Activated CD4-positive, alpha-beta T cell treated with anti-CD3 and anti-CD28 coated beads, Interleukin-2, amount 50 U/mL, for 24 hours (primary cell): Measurements from ENCODE around the gene AXIN1.
"Not testable (repeated sequence)": the region's sequence is repeated elsewhere in the genome, so short reads cannot be mapped to it uniquely, and the experiment has no call there.

Experiments used
- DNase-seq, 2 donors: peaks; one replicate each; pipeline ENCODE4 v3.0.0-alpha.2; 2020; ENCODE audit warnings: low read depth in 1 of 2, low spot score in 1 of 2

Gene AXIN1, protein sequence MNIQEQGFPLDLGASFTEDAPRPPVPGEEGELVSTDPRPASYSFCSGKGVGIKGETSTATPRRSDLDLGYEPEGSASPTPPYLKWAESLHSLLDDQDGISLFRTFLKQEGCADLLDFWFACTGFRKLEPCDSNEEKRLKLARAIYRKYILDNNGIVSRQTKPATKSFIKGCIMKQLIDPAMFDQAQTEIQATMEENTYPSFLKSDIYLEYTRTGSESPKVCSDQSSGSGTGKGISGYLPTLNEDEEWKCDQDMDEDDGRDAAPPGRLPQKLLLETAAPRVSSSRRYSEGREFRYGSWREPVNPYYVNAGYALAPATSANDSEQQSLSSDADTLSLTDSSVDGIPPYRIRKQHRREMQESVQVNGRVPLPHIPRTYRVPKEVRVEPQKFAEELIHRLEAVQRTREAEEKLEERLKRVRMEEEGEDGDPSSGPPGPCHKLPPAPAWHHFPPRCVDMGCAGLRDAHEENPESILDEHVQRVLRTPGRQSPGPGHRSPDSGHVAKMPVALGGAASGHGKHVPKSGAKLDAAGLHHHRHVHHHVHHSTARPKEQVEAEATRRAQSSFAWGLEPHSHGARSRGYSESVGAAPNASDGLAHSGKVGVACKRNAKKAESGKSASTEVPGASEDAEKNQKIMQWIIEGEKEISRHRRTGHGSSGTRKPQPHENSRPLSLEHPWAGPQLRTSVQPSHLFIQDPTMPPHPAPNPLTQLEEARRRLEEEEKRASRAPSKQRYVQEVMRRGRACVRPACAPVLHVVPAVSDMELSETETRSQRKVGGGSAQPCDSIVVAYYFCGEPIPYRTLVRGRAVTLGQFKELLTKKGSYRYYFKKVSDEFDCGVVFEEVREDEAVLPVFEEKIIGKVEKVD

DNA sequence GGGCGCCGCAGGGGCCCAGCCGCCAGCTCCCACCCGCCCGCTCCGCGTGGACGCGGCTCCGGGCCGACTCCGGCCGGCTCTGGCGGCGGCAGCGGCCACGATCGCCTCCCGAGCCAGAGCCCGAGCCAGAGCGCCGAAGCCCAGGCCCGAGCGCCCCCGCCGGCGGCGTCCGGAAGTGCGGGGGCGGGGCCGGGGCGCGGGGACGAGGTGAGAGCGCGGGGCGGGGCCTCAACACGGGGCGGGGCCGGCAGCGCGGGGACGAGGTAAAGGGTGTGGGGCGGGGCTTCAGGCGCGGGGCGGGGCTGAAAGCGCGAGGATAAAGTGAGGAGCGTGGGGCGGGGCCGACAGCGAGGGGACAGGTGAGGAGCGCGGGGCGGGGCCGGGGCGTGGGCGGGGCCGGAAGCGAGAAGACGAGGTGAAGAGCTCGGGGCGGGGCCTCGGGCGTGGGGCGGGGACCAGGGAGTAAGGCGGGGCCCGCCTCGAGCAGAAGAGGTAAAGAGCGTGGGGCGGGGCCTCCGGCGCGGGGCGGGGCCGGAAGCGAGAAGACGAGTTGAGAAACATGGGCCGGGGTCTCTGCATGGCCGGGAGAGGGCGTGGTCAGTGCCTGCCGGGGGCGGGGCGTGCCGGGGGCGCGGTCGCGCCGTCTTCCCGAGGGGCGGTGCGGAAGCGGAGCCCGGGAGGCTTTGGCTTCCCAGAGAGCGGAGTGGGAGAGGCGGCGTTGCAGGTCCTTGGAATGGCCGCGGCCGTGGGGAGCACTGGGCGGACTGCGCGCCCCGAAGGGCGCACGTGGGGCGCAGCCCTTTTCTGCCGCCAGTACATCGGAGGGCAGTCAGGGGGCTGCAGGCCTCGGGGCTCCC, at the start of gene AXIN1:
Gene AXIN1, minus strand, starts transcription at position 177 of the 857 bp plus-strand sequence. CDS start 5,698 bp downstream, outside the sequence.
- peak; percentile 100 for DNase-seq

DNA sequence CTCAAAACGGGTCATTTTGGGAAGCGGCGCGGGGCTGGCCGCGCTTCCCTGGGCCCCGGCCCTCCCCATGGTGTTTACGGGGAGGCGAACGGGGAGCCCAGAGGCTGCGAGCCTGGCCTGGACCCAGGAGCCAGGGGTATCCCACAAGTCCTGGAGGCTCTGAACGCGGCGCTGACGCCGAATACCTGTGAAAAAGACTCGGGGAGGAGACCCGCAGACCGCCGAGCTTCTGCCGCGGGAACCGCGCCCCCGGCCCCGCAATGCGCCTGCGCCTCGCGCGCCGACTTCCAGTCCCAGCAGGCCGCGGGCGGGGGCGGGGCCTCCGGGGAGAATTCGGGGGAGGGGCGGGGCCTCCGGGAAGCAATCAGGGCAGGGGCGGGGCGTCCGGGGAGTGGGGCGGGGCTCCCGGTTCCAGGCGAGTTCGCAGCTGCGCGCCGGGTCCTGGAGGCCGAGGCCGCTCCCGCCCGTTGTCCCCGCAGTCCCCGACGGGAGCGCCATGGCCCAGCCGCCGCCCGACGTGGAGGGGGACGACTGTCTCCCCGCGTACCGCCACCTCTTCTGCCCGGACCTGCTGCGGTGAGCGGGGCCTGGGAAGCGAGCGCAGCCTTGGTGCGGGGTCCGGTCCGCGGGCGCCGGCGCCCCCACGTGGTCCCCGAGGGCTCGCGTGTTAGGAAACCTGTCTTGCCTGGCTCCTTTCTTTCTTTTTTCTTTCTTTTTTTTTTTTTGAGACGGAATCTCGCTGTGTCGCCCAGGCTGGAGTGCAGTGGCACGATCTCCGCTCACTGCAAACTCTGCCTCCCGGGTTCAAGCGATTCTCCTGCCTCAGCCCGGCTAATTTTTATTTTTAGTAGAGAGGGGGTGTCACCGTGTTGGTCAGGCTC, 49.2 kb upstream of the AXIN1 start, which contains the start of gene DECR2:
Gene DECR2, plus strand, starts transcription at position 418 of the 881 bp plus-strand sequence. Its CDS starts 79 bp downstream, at position 497.
- DNase-seq, result peak; percentile 97 to 99

DNA sequence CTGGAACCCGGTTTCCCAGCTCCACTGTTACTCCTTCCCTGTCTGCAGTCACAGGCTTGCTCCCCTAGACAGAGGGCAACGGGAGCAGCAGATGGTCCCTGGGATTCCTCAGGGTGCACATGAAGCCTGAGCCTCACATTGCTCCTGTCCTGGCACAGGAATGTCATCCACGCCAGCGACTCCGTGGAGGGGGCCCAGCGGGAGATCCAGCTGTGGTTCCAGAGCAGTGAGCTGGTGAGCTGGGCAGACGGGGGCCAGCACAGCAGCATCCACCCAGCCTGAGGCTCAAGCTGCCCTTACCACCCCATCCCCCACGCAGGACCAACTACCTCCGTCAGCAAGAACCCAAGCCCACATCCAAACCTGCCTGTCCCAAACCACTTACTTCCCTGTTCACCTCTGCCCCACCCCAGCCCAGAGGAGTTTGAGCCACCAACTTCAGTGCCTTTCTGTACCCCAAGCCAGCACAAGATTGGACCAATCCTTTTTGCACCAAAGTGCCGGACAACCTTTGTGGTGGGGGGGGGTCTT, 47.6 kb upstream of the AXIN1 start:
- no peak for DNase-seq

DNA sequence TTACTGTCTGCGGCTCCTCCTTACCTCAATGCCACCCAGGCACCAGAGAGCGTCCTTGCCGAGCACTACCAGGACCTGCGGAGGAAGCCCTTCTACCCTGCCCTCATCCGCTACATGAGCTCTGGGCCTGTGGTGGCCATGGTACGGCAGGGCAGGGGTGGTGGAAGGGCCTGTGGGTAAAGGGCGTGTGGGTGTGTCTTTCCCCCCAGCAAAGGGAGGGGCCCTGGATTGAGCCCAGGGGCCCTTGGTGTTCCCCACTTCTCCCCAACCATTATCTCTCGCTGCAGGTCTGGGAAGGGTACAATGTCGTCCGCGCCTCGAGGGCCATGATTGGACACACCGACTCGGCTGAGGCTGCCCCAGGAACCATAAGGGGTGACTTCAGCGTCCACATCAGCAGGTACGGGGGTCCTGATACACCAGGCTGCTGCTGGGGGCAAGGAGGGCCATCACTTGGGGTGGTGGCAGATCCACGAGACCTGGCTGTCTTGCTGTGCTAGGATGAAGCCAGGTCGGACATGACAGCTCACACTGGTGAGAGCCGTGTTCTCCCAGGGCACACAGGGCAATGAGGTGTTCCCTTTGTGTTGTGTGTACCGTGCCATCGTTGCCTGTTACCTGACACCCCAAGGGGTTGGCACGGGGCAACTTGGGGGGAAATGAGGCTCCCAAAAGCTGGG, 47.0 kb upstream of the AXIN1 start:
- no peak for DNase-seq

DNA sequence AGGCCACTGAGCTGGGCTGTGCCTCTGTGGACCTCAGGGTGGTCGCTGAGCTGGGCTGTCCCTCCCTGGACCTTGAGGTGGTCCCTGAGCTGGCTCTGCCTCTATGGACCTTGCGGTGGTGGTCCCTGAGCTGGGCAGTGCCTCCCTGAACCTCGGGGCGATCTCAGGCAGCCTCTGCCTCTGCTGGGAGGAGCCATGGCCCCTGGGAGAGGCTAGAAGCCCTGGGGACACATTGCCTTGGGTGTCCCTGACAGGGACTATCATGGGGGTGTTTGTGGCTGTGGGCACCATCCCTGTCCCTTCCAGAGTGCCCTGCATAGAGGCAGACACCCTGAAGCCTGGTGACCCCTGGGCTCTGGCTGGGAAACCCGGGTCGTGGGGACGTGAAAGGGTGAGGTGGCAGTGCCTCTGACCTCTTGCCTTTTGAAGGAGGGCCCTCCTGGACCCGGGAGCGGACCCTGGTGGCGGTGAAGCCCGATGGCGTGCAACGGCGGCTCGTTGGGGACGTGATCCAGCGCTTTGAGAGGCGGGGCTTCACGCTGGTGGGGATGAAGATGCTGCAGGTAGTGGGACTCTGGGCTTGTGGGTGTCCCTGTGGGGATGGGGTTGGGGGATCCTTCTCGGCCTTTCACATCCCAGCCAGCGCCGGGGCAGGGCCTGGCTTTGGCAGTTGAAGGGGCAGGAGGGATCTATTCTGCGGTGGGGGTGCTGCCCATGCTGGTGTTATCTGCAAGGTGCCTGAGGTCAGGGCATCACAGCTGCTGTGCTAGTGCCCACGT, 46.2 kb upstream of the AXIN1 start:
- no peak for DNase-seq

DNA sequence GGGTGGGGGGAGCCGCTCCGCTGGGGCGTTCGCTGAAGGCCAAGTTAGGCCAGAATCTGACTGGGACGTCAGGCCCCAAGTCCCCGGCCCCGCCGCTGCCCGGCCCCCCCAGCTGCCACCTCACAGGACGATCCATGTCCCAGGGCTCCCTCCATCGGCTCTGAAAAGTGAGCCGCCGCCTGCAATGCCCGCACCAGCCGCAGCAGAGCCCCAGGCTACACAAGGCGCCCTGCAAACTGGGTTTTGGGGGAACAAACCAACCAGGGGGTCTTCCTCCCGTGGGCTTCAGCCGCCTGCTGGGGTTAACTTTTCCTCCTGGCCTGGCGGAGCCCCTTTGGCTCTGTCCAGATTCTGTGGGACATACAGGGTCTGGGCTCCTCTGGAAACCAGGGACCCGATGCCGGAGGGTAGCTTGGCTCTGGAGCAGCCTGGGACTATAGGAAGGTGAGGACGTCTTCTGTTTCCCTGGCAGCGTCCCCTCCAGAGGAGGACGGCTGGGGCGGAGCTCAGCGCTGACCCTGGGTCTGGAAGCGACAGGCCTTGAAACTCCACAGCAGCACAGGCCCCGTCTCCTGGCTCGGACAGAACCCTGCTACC, 45.3 kb upstream of the AXIN1 start:
- DNase-seq, result no peak

DNA sequence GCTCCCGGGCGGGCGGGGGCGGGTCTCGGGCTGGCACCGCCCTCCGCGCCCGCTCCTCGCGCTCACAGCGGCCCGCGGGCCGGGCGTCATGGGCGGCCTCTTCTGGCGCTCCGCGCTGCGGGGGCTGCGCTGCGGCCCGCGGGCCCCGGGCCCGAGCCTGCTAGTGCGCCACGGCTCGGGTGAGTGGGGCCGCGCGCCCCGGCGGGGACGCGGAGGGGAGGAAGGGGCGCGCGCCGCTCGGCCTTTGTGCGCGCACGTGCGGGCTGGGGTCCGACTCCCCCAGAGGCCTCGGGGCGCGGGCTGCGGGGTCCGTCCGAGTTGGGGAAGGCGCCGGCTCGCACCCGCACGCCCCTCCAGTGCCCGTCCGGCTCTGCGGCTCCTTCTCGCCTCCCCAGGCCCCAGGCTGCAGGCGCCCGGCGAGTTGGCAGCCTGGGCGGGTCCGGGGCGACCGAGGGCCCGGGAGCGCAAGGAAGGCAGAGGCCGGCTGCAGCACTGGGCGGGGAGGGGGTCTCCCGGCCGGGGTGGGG, 44.7 kb upstream of the AXIN1 start, which contains the start of gene NME4:
Gene NME4, plus strand, starts transcription at position 65 of the 527 bp plus-strand sequence. Its CDS starts 24 bp downstream, at position 89.
- no peak for DNase-seq

DNA sequence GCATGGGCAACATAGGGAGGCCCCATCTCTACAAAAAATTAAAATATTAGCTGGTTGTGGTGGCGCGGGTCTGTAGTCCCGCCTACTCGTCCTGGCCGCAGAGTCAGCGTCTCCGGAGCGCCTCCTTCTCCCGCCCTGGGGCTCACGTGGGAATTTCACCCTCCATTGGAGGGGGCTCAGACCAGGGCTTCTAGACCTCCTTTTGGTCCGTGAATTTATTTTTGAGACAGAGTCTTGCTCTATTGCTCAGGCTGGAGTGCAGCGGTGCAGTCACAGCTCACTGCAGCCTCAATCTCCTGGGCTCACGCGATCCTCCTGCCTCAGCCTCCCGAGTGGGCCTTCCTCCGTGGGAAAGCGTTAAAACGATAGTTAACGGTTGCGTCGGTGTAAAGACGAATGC, 44.1 kb upstream of the AXIN1 start:
- no peak for DNase-seq

DNA sequence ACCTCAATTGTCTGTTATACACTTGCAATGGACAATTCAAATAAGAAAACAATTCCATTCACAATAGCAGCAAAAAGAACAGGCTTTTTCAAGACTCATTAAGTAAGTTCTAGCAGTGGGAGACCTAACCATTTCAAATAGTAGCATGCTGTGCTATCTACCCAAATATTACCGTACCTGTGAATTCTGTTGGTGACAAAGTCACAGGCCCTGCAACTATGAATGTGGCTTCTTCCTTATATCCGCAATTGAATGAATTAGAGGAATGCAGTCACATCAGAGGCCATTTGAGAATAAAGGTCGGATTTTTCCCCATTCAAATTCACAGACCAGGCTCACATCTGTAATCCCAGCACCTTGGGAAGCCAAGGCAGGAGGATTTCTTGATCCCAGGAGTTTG, 43.7 kb upstream of the AXIN1 start:
- DNase-seq, result no peak

DNA sequence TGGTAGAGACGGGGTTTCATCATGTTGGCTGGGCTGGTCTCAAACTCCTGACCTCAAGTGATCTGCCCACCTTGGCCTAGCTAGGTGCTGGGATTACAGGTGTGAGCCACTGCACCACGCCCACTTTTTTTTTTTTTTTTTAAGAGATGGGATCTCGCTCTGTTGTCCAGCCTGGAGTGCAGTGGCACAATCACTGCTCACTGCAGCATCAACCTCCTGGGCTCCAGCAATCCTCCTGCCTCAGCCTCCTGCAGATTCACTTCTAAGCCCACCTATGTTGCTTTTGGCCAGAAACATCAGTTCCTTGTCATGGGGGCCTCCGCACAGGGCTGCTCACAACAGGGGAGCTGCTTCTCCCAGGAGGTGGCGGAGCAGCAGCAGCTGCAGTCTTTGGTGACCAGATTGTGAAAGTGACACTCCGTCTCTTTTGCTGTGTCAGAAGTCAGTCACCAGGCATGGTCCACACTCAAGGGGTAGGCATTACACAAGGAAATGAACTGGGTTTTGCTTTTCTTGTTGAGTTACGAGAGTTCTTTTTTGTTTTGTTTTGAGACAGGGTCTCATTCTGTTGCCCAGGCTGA, 40.0 kb upstream of the AXIN1 start:
- DNase-seq, result no peak

DNA sequence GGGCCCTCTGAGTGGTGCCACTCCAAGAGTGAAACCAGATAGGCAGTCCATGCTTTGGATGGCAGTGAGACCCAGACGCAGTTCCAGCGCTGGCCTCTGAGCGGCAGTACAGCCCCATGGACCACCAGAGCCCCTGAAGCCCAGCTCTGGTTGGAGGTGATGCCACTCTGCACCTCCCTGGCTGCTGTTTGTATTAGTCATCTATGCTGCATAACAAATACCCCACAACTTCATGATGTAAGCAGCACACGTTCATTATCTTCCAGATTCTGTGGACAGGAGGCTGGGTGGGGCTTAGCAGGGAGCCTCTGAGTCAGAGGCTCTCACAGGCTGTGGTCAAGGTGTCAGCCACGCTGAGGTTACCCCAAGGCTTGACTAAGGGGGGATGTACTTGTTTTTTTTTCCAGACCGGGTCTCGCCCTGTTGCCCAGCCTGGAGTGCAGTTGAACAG, 39.4 kb upstream of the AXIN1 start:
- DNase-seq, result peak; percentile 58 to 68

DNA sequence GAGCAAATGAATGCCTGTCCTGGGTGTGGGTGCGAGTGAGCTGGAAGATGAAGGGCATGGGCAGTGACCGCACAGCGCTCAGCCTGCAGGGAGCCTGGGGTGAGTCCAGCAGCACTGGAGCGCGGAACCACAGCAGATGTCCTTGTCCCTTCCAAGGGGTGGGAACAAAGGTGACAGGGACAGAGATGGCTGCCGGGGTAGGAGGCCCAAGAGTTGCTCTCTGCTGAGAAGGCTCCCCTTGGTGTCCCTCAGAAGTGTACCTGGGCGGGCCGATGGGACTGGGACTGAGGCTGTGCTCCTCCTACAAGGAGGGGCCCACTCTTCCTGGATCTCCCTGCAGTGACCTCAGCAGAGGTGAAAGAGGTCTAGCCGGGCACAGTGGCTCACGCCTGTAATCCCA, 36.8 kb upstream of the AXIN1 start:
- DNase-seq, result no peak

DNA sequence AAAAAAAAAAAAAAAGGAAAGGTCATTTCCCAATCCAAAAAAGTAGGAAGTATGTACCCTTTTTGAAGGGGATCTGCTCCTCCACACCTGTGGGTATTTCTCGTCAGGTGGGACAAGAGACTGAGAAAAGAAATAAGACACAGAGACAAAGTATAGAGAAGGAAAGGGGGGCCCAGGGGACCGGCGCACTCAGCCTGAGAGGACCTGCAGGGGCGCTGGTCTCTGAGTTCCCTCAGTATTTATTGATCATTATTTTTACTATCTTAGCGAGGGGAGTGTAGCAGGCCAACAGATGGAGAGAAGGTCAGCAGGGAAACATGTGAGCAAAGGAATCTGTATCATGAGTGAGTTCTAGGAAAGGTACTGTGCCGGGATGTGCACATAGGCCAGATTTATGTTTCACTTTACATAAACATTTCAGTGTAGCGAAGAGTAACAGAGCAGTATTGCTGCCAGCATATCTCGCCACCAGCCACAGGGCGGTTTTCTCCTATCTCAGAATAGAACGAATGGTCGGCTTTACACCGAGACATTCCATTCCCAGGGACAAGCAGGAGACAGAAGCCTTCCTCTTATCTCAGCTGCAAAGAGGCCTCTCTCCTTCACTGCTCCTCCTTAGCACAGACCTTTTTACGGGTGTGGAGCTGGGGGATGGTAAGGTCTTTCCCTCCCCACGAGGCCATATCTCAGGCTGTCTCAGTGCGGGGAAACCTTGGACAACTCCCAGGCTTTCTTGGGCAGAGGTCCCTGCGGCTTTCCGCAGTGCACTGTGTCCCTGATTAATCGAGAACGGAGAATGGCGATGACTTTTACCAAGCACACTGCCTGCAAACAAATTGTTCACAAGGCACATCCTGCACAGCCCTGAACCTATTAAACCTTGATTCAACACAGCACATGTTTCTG, 35.5 kb upstream of the AXIN1 start:
- DNase-seq, result not testable (repeated sequence)

DNA sequence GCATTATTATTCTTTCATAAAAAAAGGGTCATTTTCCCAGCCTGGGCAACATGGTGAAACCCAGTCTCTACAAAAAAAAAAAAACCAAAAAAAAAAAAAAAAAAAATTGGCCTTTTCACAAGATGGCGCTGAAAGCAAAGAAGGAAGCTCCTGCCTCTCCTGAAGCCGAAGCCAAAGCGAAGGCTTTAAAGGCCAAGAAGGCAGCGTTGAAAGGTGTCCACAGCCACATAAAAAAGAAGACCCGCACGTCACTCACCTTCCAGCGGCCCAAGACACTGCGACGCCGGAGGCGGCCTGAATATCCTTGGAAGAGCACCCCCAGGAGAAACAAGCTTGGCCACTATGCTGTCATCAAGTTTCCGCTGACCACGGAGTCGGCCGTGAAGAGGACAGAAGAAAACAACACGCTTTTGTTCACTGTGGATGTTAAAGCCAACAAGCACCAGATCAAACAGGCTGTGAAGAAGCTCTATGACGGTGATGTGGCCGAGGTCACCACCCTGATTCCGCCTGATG, 34.2 kb upstream of the AXIN1 start:
- no peak for DNase-seq

DNA sequence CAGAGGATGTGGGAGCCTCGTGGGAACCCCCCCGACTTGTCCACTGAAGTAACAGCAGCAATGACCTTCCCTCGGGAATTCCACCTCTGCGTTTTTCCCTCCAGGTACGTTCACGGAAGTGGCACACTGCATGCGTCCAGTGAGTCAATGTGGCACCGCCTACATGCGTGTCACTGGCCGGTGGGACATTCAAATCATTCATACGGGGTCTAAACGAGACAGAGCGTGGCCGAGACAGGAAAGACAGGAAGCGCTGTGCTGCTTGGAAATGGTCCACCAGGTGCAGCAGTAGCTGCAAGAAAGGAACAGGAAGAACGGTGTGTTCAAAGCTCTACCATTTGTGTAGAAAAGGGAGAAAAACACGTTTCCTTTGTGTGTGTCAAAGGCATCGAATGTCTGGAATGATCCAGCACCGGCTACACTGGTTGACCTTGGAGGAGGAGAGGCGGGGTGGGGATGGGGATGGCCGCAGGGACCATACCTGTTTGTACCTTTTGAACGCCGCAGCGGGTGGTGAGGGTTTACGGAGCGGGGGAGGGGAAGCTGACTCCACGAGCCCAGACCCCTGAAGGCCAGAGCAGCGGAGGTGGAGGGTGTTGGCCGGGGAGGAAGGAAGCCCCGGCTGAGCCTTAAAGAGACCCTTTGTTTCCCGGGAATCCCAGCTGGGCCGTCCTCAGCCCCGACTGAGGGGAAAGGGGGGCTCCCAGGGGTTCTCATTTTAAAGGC, 31.0 kb upstream of the AXIN1 start:
- DNase-seq, result no peak
